ENCODE data around the gene ESPNL.
"Not testable (repeated sequence)": the region's sequence is repeated elsewhere in the genome, so short reads cannot be mapped to it uniquely, and the experiment has no call there.

ESPNL gene

DNA sequence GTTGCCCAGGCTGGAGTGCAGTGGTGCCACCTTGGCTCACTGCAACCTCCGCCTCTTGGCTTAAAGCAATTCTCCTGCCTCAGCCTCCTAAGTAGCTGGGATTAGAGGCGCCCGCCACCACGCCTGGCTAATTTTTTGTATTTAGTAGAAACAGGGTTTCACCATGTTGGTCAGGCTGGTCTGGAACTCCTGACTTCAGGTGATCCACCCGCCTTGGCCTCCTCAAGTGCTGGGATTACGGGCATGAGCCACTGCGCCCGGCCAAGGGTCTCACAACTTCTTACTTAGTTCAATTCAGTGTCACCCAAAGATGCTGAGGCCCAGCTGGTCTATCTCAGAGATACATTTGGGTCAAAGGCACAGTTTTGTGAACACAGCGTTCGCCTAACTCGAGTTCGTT lies 15.6 kb downstream of the ESPNL start:
- not testable (repeated sequence) for DNase-seq (ENCODE audit: low read depth, low spot score)

DNA sequence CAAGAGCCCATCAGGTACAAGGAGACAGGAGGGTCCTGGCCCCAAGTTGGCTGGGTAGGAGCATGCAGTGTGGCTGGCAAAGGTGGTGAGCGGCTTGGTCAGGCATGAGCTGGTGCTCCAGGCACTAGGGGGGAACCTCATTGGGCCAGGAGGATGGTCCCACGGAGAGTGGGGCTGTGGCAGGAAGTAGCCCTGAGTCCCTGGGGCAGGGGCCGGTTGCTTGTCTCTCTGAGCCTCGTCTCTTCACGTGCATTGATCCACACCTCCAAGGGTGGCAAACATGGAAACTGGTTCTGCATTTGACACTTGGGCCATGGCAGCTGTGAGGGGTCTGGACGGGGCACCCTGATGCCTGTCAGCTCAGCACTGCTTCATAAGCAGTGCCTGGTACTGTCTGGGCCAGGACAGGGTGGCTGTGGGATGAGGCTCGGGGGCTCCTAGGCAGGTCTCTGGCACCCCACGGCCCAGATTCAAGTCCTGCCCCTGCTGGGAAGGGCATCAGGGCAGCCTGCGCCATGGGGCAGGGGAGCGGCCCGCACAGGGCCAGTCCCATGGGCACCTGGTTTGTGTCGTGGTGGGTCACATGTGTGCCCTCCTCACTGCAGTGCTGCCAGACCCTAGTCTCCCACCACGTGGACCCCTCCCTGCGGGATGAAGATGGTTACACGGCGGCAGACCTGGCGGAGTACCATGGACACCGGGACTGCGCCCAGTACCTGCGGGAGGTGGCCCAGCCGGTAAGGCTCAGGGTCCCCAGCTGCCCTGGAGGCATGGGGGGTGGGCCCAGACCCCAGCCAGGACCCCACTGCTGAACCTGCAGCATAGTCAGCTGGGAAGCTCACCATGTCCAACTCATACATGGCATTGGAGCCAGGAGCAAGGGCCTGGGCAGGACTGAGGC lies 16.4 kb downstream of the ESPNL start:
- no peak for DNase-seq (ENCODE audit: low read depth, low spot score)

DNA sequence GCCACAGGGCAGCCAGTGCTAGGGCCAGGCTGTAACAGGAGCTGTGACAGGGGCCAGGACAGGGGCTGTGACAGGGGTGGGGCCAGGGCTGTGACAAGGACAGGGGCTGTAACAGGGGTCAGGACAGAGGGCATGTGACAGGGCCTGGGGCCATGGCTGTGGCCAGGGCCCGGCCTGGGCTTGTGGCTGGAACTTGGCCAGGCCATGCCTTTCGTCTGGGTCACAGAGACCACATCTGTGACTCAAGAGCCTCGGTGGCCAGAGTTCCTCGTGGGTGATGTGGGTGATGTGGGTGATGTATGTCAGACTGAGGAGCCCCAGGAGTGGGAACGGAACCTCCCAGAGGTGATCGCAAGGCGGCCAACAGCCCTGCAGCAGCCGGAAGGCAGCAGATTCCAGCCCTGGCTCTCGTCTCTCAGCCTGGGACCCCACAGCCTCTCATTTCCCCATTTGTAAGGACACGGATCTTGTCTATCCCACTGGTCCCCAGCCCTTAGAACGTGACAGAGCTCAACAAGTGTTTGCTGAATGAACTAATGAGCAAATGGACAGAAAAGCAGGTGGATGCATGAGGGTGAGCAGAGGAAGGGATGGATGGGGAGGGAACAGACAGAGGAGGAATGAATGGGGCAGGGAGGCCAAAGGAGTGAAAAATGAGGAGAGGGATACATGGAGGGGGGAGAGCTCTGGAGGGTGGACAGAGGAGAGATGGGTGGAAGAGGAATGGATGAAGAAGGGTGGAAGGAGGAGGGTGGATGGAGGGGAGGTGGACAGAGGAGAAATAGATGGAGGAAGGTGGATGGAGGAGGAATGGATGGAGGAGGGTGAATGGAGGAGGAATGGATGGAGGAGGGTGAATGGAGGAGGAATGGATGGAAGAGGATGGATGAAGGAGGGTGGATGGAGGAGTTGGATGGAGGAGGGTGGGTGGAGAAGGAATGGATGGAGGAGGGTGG lies 17.3 kb downstream of the ESPNL start:
- DNase-seq (ENCODE audit: low read depth, low spot score) = no peak

DNA sequence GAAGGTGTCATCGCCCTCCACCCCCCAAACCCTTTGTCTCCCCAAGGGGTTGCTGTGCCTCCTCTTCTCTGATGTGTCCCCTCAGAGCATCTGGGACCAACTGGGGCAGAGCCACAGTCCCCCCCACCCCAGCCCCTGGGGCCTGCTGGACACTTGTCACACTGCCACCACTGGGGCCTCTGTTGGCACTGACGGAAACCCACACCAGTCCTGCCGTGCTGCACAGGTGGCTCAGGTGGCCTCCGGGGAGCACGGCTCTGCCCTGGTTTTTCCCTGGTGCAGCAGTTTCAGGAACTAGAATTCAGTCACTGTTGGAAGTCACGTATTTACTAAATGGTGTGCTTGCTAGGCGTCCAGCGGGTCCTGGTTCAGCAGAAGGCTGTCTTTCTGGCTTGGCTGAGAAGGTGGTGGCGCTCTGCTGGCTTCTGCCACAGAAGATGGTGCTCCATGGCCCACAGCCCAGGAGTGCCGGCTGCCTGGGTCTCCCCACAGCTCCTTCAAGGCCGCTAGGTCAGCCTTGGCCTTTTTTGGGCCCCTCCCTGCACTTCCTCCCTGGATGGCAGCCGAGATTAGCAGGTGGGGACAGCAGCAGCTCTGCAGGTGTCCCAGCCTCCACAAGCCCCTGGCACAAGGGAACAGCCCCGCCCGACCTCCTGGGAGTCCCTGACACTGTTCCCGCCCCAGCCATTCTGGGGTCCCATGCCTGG lies 19.8 kb downstream of the ESPNL start:
- no peak for DNase-seq (ENCODE audit: low read depth, low spot score)

DNA sequence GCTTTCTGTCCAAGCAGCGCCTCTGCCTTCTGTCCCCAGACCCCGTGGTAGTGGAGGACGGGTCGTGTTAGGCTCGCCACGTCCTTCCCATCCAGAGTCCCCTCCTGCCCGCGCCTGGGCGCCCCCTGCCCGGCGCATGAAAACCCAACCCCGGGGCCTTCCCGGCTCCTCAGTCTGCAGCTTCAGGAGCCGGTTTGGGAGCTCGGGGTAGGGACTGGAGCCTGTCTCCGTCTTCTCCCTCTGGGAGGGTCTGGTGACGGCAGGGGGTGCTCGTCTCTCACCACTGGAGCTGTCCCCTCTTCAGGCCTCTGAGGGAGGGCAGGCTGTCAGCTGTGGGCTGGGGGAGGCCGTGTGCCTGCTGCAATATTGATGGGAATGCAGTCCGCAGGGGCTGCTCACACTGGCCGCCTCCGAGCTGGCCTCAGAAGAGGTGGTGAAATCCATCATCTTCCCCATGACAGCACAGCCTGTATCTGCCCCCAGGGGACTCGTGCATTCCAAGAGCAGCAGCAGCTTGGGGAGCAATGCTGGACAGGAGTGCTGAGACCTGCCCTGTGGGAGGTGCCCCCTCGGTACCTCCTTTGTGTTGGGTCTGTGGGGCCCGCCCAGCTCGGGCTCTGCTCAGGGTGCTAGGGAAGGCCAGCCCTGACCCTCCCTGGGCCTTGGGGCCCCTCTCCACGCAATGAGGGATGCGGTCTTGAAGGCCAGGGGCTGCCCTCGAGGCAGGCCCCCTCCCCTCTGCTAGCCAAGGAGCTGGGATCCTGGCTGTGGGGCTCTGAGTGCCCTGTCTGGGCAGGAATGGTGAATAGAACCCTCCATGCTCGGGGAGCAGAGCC lies 20.5 kb downstream of the ESPNL start:
- DNase-seq (ENCODE audit: low read depth, low spot score) = no peak

DNA sequence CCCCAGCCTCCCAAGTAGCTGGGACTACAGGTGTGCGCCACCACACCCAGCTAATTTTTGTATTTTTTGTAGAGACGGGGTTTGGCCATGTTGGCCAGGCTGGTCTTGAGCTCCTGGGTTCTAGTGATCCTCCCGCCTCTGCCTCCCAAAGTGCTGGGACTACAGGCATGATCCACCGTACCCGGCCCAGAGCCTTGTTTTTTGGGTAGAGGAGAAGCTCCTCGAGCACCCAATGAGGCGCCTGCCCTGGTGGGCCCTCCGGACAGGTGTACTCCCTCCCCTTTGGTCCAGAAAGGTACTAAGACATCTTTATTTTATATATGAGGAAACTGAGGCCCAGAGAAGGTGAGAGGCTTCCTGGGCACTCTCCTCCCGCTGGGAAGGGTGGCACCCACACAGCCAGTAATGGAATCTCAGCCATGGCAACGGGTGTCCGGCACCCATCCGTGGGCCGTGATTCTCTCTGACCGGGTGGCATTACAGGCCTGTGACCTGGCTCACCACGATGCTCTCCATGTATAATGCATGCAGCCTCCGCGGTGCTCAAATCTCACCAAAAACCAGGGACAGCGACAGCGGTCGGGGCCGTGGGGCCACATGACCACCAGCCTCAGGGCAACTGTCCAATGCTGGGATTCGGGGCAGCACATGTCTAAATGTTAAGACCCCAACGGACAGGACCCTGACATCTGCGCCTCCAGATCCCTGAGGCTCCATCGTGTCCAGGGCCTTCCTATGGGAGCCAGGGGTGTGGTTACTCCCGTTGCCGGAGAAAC lies 21.6 kb downstream of the ESPNL start:
- no peak for DNase-seq (ENCODE audit: low read depth, low spot score)

DNA sequence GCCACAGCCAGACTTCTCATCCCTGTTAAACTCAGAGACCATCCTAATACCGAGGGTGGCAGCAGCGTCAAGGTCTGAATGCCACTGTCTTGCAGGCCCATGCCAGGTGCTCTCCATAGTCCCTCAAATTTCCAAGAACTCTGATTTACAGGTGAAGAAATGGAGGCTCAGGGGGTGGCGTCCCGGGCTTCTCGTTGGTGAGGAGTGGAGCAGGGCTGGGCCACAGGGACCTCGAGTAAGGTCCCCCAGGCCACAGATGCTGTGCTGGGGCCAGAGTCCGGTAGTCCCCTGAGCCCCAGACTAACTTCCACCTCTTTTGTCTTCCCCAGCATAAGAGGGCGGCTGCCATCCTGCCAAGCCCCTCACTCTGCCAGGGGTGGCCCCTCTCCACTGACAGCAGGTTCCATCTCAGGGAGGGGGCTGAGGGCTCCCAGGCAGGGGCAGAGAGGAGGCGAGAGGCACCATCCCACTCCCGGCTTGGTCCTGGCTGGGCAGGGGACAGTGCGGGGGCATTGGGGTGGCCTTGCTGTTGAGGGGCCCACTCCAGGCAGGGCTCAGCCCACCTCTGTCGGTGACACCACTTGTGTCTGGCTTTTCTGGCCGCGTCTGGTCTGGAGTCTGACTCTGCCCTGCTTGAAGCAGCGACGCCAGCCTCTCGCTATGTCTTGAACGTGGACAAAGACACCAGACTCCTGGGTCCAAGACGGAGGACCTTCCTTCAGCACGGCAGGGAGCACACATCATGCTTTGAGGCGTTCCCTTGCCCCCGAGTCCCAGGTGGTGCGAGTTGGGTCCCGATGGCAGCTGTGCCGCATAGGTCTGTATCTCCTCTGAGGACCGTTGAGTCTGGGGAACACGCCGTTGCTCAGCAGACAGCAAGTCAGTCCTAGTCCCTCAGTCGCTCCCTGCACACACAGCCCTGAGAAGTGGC lies 22.4 kb downstream of the ESPNL start:
- DNase-seq (ENCODE audit: low read depth, low spot score) = no peak

DNA sequence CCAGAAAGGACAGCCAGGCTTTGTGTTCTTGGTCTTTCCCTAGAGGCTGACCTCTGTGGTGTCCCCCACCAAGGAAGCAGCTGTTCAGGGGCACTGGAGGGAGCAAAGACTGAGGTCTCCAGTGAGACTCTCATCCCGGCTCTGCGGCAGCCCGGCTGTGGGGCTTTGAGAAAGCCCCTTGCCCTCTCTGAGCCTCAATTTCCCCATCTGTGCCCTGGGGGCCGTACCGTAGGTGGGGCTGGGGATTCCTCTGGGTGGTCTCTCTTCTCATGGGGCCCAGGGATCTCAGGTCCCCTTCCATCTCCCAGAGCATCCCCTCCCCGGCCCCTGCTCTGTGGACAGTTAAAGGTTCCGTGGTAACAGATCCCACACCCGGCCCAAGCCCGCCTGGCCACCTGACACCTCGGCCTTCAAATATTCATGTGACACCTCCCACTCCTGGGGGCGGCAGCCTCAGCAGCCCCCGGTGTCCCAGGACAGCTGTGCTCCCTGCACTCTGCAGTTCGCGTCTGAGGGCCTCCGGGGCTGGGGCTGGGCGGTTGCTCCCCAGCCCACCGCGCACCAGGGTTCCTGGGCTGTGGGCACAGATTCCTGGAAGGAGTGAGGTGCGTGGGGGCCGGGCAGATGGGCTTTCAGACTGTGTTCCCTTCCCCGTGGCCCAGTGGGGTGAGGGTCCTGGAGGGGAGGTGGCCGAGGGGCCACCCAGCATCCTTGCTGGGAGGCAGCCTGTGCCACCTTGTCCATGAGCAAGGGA lies 23.3 kb downstream of the ESPNL start:
- no peak for DNase-seq (ENCODE audit: low read depth, low spot score)

DNA sequence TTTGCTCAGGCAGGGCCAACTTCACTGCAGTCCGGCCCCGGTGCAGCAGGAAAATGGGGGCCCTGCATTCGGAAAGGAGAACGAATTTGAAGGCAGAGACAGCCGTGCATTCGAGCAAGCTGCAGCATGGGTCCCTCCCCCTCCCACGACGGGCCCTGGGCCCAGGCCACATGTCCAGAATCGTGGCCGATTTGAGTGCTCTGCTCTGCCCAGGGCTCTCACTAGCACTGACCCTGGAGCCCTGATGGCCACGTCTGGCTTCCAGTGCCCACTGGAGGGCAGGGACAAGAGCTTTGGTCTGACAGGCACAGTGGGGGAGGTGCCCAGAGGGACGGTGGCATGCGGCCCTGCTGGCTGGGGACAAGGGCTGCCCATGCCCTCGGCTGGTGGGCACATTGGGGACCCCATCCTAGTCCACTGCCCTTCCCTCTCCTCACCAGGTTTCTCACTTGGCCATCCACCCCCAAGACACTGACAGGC lies 23.9 kb downstream of the ESPNL start:
- no peak for DNase-seq (ENCODE audit: low read depth, low spot score)

DNA sequence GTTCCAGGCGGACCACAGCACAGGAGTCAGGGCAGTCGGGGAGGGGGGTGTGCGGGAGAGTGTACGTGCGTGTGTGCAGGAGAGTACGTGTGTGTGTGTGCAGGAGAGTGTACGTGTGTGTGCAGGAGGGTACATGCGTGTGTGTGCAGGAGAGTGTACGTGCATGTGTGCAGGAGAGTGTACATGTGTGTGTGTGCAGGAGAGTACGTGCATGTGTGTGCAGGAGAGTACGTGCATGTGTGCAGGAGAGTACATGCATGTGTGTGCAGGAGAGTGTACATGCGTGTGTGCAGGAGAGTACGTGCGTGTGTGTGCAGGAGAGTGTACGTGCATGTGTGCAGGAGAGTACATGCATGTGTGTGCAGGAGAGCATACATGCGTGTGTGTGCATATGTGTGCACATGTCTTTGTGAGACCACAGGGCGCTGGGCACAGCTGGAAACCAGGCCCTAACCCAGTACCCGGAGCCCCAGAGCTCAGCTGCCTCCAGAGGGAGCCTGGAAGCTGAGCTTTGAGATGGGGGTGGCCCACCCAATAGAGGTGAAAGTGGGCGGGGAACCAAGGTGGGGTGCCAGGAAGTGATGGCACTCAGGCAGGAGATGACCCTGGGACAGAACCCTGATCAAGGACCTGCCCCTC lies 24.5 kb downstream of the ESPNL start:
- DNase-seq (ENCODE audit: low read depth, low spot score) = no peak

DNA sequence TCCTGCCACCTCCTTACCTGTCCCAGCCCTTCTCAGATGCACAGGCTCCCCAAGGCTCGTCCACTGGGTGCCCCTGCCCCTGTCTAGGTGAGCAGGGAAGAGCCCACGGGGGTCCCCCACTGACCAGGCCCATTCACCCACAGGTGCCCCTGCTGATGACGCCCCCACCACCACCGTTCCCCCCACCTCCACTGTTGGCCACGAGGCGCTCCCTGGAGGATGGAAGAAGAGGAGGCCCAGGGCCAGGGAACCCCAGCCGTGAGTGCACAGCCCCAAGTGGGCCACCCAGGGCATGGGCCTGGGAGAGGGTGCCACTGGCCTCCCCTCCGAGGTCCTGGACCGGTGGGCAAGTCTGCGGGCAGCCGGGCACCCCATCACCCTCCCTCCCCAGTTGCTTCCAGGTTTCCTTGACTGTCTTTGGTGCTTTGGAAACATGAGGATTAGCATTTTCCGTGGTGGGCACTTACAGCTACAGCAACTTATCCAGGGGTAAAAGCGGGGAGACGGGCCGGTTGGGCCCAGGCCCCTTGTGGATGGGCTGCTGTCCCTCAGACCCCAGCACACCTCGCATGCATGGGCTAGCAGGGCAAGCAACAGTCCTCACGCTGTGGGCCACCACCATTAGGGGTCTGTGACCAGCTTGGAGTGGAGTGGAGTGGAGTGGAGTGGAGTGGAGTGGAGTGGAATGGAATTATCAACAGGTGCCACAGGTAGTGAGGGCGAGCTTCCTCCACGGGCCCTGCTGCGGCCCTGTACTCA lies 25.2 kb downstream of the ESPNL start:
- no peak for DNase-seq (ENCODE audit: low read depth, low spot score)

DNA sequence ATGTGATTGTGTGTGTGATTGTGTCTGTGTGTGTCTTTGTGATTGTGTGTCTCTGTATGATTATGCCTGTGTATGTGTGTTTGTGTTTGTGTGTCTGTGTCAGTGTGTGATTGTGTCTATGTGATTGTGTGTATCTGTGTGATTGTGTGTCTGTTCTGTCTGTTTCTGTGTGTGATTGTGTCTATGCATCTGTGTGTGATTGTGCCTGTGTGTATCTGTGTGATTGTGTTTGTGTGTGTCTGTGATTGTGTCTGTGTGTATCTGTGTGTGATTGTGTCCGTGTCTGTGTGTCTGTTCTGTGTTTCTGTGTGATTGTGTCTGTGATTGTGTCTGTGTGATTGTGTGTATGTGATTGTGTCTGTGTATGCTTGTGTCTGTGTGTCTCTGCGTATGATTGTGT lies 26.2 kb downstream of the ESPNL start:
- no peak for DNase-seq (ENCODE audit: low read depth, low spot score)

DNA sequence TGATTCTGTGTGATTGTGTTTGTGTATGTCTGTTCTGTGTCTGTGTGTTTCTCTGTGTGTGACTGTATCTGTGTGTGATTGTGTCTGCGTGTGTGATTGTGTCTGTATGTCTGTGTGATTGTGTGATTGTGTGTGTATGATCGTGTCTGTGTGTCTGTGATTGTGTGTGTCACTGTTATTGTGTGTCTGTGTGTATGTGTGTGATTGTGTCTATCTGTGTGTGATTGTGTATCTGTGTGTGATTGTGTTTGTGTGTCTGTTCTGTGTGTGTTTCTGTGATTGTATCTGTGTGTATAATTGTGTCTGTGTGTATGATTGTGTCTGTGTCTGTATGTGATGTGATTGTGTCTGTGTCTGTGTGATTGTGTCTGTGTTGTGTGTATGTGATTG lies 26.6 kb downstream of the ESPNL start:
- DNase-seq (ENCODE audit: low read depth, low spot score) = no peak

DNA sequence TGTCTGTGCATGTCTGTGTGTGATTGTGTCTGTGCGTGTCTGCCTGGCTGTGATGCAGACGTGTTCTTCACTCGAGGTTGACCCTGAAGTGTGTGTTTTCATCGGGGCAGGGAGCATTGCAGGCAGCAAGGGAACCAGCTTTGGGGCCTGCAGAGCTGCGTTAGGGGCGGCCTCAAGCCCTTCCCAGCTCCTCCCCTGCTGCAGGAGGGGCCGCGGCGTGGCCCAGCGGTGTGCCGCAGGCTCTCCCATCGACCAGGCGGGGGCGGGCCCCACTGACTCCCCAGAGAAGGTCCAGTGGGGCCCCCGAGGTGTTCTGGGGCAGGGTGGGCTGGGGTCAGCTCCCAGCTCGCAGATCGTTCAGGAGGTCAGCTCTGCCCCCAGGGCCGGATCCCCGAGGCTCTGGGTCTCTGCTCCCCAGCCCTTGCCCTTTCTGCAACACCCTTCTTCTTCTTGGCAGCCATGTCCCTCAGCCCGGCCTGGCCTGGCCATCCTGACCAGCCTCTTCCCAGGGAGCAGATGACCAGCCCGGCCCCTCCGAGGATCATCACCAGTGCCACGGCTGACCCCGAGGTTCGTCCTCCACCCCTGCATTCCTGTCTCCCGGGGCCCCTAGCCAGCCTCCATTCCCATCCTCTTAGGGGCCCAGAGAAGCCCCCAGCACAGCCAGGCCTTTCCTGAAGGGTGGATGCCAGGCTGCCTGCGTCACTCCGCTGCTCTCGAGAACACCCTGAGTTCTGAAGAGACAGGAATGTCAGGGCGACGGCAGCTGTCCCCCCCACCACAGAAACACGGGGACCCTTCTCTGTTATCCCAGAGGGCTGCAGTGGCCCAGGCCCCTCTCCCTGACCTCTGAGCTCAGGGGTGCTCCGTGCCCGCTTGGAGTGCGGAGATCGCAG lies 27.3 kb downstream of the ESPNL start:
- peak; percentile 15 for DNase-seq (ENCODE audit: low read depth, low spot score)

DNA sequence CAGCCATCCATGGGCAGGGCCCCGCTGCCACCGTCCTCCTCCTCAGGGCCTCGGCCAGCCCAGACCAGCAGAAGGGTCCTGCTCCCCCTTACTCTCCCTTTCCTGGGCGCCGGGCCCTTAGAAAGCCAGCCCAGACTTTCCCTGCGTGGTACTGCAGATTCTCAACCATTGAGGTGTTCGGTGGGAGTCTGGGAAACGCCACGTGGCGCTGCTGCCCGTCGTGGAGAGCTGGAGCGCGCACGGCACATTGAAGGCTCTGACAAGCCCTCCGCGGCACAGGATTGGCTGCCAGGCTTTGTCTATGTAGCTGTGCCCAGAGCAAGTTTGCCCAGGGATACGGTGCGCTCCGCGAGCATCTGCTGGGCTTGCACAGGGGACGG lies 27.9 kb downstream of the ESPNL start:
- DNase-seq (ENCODE audit: low read depth, low spot score) = no peak

DNA sequence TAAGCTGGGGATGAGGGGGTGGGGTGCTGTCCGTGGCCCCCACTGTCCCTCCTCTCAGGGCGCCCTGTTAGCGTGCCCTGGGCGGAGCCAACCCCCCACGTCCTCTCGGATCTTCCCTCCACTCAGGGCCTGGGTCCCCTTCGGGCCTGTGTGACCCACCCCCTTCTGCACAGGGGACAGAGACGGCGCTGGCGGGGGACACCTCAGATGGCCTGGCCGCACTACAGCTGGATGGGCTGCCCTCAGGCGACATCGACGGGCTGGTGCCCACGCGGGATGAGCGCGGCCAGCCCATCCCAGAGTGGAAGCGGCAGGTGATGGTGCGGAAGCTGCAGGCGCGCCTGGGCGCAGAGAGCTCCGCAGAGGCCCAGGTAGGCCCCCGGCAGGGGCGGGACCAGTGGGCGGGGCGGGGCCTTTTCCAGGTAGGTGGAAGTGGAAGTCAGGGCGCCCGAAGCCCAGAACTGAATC lies 28.4 kb downstream of the ESPNL start:
- no peak for DNase-seq (ENCODE audit: low read depth, low spot score)

Data from smooth muscle cell of the brain vasculature (primary cell).